HG03280 (cell line): ENCODE measurements around the gene SLC27A2.
"Not testable (repeated sequence)": the region's sequence is repeated elsewhere in the genome, so short reads cannot be mapped to it uniquely, and the experiment has no call there.

Source experiments
- ATAC-seq: cut with Tn5 transposase; IDR thresholded peaks from one replicate; pipeline ENCODE4 v1.9.1; 2021; ENCODE audit warnings: mild to moderate bottlenecking, moderate library complexity; ENCODE audit not compliant: unreplicated experiment

Gene SLC27A2

DNA sequence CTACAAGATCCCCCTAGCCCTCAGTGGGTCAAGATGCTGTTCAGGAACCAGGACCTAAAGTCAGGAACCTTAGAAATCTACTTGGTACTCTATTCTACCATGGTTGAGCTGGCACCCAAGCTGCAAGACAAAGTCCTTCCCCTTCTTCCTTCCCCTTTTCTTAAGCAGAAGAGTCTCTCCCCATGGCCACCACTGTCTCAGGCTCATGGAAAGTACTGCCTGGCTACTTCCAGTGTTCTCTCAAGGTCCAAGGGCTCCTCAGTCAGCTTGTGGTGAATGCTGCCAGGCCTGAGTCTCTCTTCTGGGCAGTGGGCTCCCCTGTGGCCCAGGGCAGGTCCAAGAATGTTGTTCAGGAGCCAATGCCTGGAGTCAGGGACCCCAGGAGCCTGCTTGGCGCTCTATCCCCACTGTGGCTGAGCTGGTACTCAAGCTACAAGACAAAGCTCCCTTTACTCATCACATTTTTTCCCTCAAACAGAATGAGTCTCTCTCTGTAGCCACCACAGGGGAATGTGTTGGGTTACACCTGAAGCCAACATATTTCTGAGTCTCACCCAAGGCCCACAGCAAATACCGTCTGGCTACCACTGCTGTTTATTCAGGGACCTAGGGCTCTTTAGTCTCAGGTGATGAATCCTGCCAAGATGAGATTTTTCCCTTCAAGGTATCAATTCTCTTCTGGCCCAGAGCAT is 18.1 kb upstream of the SLC27A2 start:
- no peak for ATAC-seq

DNA sequence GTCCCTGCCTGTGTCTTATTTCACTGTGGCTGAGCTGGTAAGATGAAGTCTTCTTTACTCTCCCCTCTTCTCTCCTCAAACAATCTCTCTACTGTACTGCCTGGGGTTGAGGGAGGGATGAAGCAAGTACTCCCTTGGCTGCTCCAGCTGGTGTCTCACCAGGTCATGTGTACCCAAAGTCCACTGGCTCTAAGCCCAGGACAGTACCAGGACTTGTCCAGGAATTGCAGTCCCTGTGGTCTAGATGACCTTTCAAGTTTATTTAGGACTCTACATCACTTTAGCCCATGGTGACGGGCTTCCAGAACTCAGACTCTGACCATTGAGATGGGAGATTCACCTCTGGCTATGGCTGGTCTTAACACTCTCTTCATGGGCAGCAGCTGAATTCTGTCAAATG is 17.5 kb upstream of the SLC27A2 start:
- no peak for ATAC-seq

- ATAC-seq = no peak
Observed at GRCh38 chr15:50166216-50166615, 15.8 kb upstream of the SLC27A2 start.

GRCh38 chr15:50167110-50167509 is 14.9 kb upstream of the SLC27A2 start:
- no peak for ATAC-seq

GRCh38 chr15:50168379-50168778 is 13.6 kb upstream of the SLC27A2 start:
- no peak for ATAC-seq

DNA sequence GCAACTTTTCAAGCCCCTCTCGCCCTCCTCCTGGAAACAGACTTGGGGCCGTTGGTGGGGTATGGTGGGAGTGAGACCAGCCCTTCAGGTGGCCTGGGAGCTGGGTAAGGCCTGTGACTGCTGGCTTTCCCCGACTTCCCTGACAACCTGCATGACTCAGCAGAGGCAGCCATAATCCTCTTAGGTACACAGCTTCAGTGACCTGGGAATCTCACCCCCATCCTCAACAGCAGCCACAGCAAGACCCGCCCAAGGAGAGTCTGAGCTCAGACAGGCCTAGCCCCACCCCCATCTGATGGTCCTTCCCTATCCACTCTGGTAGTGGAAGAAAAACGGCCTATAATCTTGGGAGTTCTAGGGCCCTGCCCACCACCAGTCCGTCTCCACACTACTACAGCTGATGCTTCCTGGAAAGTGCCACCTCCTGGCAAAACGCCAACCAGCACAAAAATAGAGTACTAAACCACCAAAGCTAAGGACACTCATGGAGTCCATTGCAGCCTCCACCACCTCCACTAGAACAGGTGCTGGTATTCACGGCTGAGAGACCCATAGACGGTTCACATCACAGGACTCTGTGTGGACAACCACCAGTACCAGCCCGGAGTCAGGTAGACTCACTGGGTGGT is 13.1 kb upstream of the SLC27A2 start:
- no peak for ATAC-seq

- ATAC-seq = not testable (repeated sequence)
Observed at GRCh38 chr15:50172360-50172895, 9.6 kb upstream of the SLC27A2 start.

GRCh38 chr15:50176869-50177268 is 5.1 kb upstream of the SLC27A2 start:
- no peak for ATAC-seq

- ATAC-seq = no peak
Observed at GRCh38 chr15:50180091-50180490, 1.9 kb upstream of the SLC27A2 start.

- no peak for ATAC-seq
Observed at GRCh38 chr15:50180582-50180981, 1.4 kb upstream of the SLC27A2 start.

DNA sequence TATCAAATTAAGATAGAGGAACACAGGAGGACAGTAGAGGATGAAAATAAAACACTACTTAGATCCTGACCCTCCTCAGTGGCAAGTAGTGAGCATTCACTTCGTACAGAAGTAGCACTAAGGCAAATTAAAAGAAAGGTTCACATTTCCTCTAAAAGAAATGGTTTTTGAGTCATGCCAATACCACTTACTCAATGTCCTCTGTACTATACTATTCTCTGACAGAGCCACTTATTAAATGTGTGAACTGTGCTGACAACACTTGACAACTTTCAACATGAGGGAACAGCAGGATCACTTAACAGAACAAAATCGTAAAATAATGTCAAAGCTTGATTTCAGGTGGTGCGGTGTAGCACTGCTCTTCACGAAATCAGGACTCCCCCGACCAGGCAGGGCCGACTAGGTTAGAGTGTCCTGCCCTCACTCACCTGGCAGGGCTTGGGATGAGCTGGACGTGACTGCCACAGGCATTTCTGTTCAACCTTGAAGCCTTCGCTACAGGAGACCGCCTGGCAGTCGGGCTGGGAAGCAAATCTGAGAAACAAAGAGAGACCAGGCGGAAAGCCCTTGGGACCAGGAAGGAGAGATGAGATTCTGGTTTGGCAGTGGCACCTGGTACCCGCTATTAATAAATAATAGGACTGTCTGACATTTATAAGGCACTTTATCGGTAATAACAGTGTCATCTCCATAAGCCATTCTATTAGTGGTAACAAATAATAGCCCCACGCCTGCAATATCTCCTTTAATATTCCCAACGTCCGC is 611 bp upstream of the SLC27A2 start:
- no peak for ATAC-seq

DNA sequence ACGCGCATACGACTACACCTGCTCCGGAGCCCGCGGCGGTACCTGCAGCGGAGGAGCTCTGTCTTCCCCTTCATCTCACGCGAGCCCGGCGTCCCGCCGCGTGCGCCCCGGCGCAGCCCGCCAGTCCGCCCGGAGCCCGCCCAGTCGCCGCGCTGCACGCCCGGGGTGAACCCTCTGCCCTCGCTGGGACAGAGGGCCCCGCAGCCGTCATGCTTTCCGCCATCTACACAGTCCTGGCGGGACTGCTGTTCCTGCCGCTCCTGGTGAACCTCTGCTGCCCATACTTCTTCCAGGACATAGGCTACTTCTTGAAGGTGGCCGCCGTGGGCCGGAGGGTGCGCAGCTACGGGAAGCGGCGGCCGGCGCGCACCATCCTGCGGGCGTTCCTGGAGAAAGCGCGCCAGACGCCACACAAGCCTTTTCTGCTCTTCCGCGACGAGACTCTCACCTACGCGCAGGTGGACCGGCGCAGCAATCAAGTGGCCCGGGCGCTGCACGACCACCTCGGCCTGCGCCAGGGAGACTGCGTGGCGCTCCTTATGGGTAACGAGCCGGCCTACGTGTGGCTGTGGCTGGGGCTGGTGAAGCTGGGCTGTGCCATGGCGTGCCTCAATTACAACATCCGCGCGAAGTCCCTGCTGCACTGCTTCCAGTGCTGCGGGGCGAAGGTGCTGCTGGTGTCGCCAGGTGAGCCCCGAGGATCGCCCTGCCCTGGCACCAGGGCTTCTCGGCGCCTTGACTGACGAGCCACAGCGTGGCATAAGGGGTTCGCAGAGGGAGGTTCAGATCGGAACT is 420 bp downstream of the SLC27A2 start:
- no peak for ATAC-seq

DNA sequence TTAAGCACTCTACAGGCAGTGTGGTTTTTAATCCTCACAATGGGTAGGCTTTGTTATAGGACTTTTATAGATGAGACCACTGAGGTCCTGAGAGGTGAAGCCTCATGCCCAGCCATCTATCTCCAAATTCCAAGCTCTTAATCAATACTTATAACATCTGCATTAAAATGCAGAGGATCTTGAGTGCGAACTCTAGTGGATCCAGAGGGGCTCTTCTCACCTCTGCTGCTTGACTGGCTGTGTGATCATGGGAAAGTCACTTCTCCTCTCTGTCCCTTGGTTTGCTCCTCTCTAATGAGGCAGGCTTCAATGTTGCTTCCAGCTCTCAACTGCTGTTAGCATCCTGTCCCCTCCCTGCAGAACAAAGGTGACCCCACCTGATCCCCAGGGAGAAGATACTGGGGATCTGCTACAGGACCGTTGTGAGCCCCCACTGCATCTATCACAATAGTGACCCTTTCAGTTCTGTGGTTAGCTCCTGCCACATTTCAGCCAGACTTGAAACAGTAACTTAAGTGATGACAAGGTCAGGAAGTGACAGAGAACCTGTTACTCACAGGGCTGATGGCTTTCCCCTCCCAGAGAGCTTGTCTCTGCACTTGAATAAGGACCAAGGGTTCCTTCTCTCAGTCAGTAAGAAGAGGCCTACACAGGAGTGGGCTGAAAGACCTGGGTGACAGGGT is 1.3 kb downstream of the SLC27A2 start:
- no peak for ATAC-seq

GRCh38 chr15:50184863-50185504 is 3.0 kb downstream of the SLC27A2 start:
- no peak for ATAC-seq

DNA sequence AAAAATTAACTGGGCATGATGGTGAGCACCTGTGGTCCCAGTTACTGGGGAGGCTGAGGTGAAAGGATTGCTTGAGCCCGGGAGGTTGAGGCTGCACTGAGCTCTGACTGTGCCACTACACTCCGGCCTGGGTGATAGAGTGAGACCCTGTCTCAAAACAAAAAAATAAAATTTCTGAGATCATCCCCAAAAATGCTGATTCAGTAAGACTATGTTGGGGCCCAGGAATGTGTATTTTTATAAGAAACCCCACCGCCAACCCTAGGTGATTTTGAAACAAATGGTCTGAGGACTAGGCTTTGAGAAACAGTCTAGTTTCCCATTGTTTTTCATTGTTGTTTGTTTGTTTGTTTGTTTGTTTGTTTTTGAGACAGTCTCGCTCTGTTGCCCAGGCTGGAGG is 4.1 kb downstream of the SLC27A2 start:
- ATAC-seq = no peak

GRCh38 chr15:50186752-50187151 is 4.8 kb downstream of the SLC27A2 start:
- ATAC-seq = no peak

GRCh38 chr15:50187525-50187924 is 5.5 kb downstream of the SLC27A2 start:
- no peak for ATAC-seq

- ATAC-seq = no peak
Observed at GRCh38 chr15:50187997-50188396, 6.0 kb downstream of the SLC27A2 start.

DNA sequence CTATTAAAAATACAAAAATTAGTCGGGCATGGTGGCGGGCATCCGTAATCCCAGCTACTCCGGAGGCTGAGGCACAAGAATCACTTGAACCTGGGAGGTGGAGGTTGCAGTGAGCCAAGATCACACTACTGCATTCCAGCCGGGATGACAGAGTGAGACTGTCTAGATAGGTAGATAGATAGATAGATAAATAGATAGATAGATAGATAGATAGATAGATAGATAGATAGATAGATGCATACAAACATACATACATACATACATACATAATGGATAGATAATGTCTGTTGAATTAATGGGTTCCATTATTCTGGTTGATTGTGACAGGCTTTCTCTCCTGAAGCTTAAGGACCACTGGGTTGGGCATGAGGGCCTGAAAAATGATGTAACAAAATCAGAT is 6.8 kb downstream of the SLC27A2 start:
- ATAC-seq = not testable (repeated sequence)

DNA sequence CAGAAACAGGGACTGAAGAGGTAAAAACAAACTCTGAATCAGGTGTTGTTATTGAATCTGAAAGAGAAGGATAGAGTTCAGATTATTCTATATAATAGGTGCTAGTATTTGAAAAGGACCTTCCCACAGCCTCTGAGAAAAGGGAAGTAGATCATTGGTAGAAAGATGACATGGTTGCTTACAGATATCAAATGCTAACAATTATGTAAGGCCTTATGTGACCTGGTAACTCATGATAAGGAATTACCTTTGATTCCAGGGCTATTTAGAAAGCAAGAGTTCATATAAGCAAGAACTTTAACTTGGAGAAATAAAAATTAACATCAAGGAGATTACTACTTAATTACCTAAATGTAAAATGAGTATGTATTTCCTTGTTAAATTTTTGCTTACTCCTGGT is 7.6 kb downstream of the SLC27A2 start:
- ATAC-seq = no peak
